ENCODE results near the gene EHD4. TPM values are rescaled to one million over a fixed set of nuclear protein-coding genes. Genes with fewer than 3 reads are reported as not detected.
A peak's percentile ranks its signal among the peaks of the same experiment; 100 is the strongest.

Gene EHD4
- total and polyA plus RNA-seq, 9 of the 15 experiments (the other 6 are each of a cell fraction or from before 2014, with no cell fraction given) = 0.89 to 10.3 (median 6.4) TPM

- peak; percentile 43; the same call in 1 of the 2 replicates for TF ChIP-seq ARID1B (IDR thresholded peaks at IDR 0.05)
- TF ChIP-seq SAFB (IDR thresholded peaks at IDR 0.05; ENCODE audit: borderline replicate concordance, low read depth, low read length) = peak; percentile 78; the same call in 1 of the 2 replicates
- peak; percentile 40; the same call in 1 of the 2 replicates for TF ChIP-seq SMARCA5 (IDR thresholded peaks at IDR 0.05)
- no peak for TF ChIP-seq CHD4 (IDR thresholded peaks at IDR 0.05; ENCODE audit: insufficient read depth, insufficient replicate concordance, low read depth, low read length, poor library complexity, severe bottlenecking)
- no peak for TF ChIP-seq SNIP1 (IDR thresholded peaks at IDR 0.05; ENCODE audit: low read depth)
- 0 out of 2 replicates have a peak, but pooled peaks have one; percentile 24 for TF ChIP-seq DPF2 (IDR thresholded peaks at IDR 0.05)
- peak; percentile 84 for TF ChIP-seq ATF3 (IDR thresholded peaks at IDR 0.05)
- no peak for TF ChIP-seq ATF3 (CRISPR knock-in tag; conservative IDR thresholded peaks at IDR 0.05)
- 0 out of 2 replicates have a peak, but pooled peaks have one; percentile 49 for TF ChIP-seq SMARCE1 (IDR thresholded peaks at IDR 0.05)
- TF ChIP-seq ZNF830 (CRISPR knock-in tag; IDR thresholded peaks at IDR 0.05) = no peak
- no peak for TF ChIP-seq MAZ (CRISPR knock-in tag; conservative IDR thresholded peaks at IDR 0.05 in 1 of 2, IDR thresholded peaks at IDR 0.05 in 1 of 2)
- TF ChIP-seq ETS2 (tag; IDR thresholded peaks at IDR 0.05; ENCODE audit: borderline replicate concordance, poor library complexity, severe bottlenecking) = no peak
- no peak for TF ChIP-seq FIP1L1 (IDR thresholded peaks at IDR 0.05; ENCODE audit: low read depth, low read length, poor library complexity, severe bottlenecking)
- TF ChIP-seq ZNF586 (CRISPR knock-in tag; conservative IDR thresholded peaks at IDR 0.05) = no peak
- TF ChIP-seq CTBP1 (IDR thresholded peaks at IDR 0.05; ENCODE audit: borderline replicate concordance) = 0 out of 2 replicates have a peak, but pooled peaks have one; percentile 18
- peak; percentile 32; the same call in 1 of the 2 replicates for TF ChIP-seq RBFOX2 (IDR thresholded peaks at IDR 0.05; ENCODE audit: low read depth, low read length)
- no peak for TF ChIP-seq HOXB6 (CRISPR knock-in tag; IDR thresholded peaks at IDR 0.05; ENCODE audit: borderline replicate concordance)
- peak; percentile 59 for TF ChIP-seq GABPB1 (CRISPR knock-in tag; IDR thresholded peaks at IDR 0.05)
- TF ChIP-seq NEUROD1 (IDR thresholded peaks at IDR 0.05; ENCODE audit: borderline replicate concordance, low read depth, low read length, partially characterized antibody) = no peak
- TF ChIP-seq JUN (IDR thresholded peaks at IDR 0.05; ENCODE audit: borderline replicate concordance, low read depth, low read length) = peak; percentile 59
- no peak for TF ChIP-seq JUN (CRISPR knock-in tag; IDR thresholded peaks at IDR 0.05; ENCODE audit: borderline replicate concordance)
- TF ChIP-seq CEBPG (CRISPR knock-in tag; IDR thresholded peaks at IDR 0.05) = peak; percentile 78
- no peak for TF ChIP-seq CEBPG (tag; conservative IDR thresholded peaks at IDR 0.05 in 1 of 2, IDR thresholded peaks at IDR 0.05 in 1 of 2)
- TF ChIP-seq SRF (CRISPR knock-in tag; IDR thresholded peaks at IDR 0.05) = no peak; a peak in 1 of 4 replicates
- peak; percentile 90 for TF ChIP-seq JUND (IDR thresholded peaks at IDR 0.05; ENCODE audit: borderline replicate concordance, low read depth, low read length)
- peak; percentile 75; the same call in 1 of the 3 replicates for TF ChIP-seq JUND (tag; IDR thresholded peaks at IDR 0.05; ENCODE audit: borderline replicate concordance, low read depth, low read length)
- TF ChIP-seq CBX2 (IDR thresholded peaks at IDR 0.05; ENCODE audit: insufficient read depth, low read length, poor library complexity, severe bottlenecking) = no peak
- peak; percentile 59; the same call in 1 of the 2 replicates for TF ChIP-seq ZBTB7A (IDR thresholded peaks at IDR 0.05; ENCODE audit: borderline replicate concordance, control insufficient read depth, low read depth, low read length)
- TF ChIP-seq MAFF (IDR thresholded peaks at IDR 0.05; ENCODE audit: low read length) = no peak
- TF ChIP-seq IFI16 (CRISPR knock-in tag; IDR thresholded peaks at IDR 0.05) = no peak
These were observed 77.4 kb downstream of the EHD4 start (continued) for GRCh38 chr15:41894791-41895463.

Data from K562 (cell line).